Type B pancreatic cell (in vitro differentiated cells): ENCODE measurements around the gene WDR70. TPM values are rescaled to one million over a fixed set of nuclear protein-coding genes. Genes with fewer than 3 reads are reported as not detected.
"Not testable (repeated sequence)": the region's sequence is repeated elsewhere in the genome, so short reads cannot be mapped to it uniquely, and the experiment has no call there.

Experiments used
- DNase-seq: peaks from one replicate; pipeline ENCODE4 v3.0.0; 2021; ENCODE audit warnings: mixed read lengths; ENCODE audit not compliant: unreplicated experiment; ENCODE audit errors: extremely low spot score
- H3K27ac Mint-ChIP-seq: 2 replicates; pipeline ENCODE4 v1.8.0; 2021; ENCODE audit warnings: mild to moderate bottlenecking, mixed read lengths
- H3K27me3 Mint-ChIP-seq: 2 replicates; pipeline ENCODE4 v1.8.0; 2021; ENCODE audit warnings: mixed read lengths
- H3K36me3 Mint-ChIP-seq: 2 replicates; pipeline ENCODE4 v1.8.0; 2021; ENCODE audit warnings: mixed read lengths
- H3K4me1 Mint-ChIP-seq: one replicate; pipeline ENCODE4 v1.8.0; 2021; ENCODE audit warnings: mixed read lengths; ENCODE audit not compliant: unreplicated experiment
- H3K4me3 Mint-ChIP-seq: 2 replicates; pipeline ENCODE4 v1.8.0; 2021; ENCODE audit warnings: mild to moderate bottlenecking, mixed read lengths
- H3K9me3 Mint-ChIP-seq: 2 replicates; pipeline ENCODE4 v1.8.0; 2021; ENCODE audit warnings: mixed read lengths
- total RNA-seq: library from RNA; stranded (reverse); gene quantifications from 2 replicates; pipeline ENCODE4 v1.2.1, GENCODE V29; 2021; ENCODE audit warnings: low replicate concordance
- TF ChIP-seq, protein P1 (sequence below): fragments of 200-600 bp; sonication (generic); conservative IDR thresholded peaks from 2 replicates; pipeline ENCODE4 v1.5.0; 2021; ENCODE audit warnings: antibody characterized with exemption, mild to moderate bottlenecking

Gene WDR70
- total RNA-seq, 1 donor from 2014 or later: 50.2 TPM

- Mint-ChIP-seq H3K27ac (no peak overlapping the region), H3K9me3 (no peaks in the 10 kb centered on the region)
- TF ChIP-seq, protein P1, sequence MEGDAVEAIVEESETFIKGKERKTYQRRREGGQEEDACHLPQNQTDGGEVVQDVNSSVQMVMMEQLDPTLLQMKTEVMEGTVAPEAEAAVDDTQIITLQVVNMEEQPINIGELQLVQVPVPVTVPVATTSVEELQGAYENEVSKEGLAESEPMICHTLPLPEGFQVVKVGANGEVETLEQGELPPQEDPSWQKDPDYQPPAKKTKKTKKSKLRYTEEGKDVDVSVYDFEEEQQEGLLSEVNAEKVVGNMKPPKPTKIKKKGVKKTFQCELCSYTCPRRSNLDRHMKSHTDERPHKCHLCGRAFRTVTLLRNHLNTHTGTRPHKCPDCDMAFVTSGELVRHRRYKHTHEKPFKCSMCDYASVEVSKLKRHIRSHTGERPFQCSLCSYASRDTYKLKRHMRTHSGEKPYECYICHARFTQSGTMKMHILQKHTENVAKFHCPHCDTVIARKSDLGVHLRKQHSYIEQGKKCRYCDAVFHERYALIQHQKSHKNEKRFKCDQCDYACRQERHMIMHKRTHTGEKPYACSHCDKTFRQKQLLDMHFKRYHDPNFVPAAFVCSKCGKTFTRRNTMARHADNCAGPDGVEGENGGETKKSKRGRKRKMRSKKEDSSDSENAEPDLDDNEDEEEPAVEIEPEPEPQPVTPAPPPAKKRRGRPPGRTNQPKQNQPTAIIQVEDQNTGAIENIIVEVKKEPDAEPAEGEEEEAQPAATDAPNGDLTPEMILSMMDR: no peak
These were observed 58.6 kb downstream of the WDR70 start for GRCh38 chr5:37437711-37438110.

GRCh38 chr5:37445783-37446182 lies 66.7 kb downstream of the WDR70 start:
- peaks cover 39% of the 10 kb centered on the region for H3K36me3 Mint-ChIP-seq
- H3K4me1 Mint-ChIP-seq, H3K27ac Mint-ChIP-seq, H3K9me3 Mint-ChIP-seq, DNase-seq, H3K27me3 Mint-ChIP-seq, H3K4me3 Mint-ChIP-seq: not testable (repeated sequence)

More at GRCh38 chr5:37437711-37438110, 58.6 kb downstream of the WDR70 start:
- Mint-ChIP-seq H3K36me3 (peaks cover 7% of the 10 kb centered on the region), H3K4me3 (no peak overlapping the region), H3K4me1 (no peaks in the 10 kb centered on the region), H3K27me3 (no peaks in the 10 kb centered on the region)
- DNase-seq: no peak

GRCh38 chr5:37448941-37449340 lies 69.8 kb downstream of the WDR70 start:
- DNase-seq: no peak
- Mint-ChIP-seq H3K4me1 (no peaks in the 10 kb centered on the region), H3K4me3 (no peak overlapping the region), H3K9me3 (peaks cover 4% of the 10 kb centered on the region), H3K36me3 (peaks cover 47% of the 10 kb centered on the region), H3K27me3 (no peaks in the 10 kb centered on the region), H3K27ac (no peak overlapping the region)
- TF ChIP-seq, protein P1: no peak

- not testable (repeated sequence) for DNase-seq, H3K27ac Mint-ChIP-seq, H3K4me3 Mint-ChIP-seq, H3K9me3 Mint-ChIP-seq, H3K27me3 Mint-ChIP-seq, H3K4me1 Mint-ChIP-seq
- peaks cover 26% of the 10 kb centered on the region for H3K36me3 Mint-ChIP-seq
These were observed 72.9 kb downstream of the WDR70 start for GRCh38 chr5:37451991-37452390.

DNA sequence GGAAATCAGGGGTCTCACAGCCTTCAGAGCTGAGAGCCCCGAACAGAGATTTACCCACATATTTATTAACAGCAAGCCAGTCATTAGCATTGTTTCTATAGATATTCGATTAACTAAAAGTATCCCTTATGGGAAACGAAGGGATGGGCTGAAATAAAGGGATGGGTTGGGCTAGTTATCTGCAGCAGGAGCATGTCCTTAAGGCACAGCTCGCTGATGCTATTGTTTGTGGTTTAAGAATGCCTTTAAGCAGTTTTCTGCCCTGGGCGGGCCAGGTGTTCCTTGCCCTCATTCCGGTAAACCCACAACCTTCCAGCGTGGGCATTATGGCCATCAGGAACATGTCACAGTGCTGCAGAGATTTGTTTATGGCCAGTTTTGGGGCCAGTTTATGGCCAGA lies 74.1 kb downstream of the WDR70 start:
- not testable (repeated sequence) for H3K27ac Mint-ChIP-seq, H3K27me3 Mint-ChIP-seq, H3K4me3 Mint-ChIP-seq, H3K4me1 Mint-ChIP-seq, DNase-seq, H3K9me3 Mint-ChIP-seq
- H3K36me3 Mint-ChIP-seq: peaks cover 18% of the 10 kb centered on the region

GRCh38 chr5:37454402-37455055 lies 75.4 kb downstream of the WDR70 start:
- H3K27me3 Mint-ChIP-seq, H3K27ac Mint-ChIP-seq, H3K4me3 Mint-ChIP-seq, DNase-seq, H3K4me1 Mint-ChIP-seq, H3K9me3 Mint-ChIP-seq: not testable (repeated sequence)
- peaks cover 11% of the 10 kb centered on the region for H3K36me3 Mint-ChIP-seq

- not testable (repeated sequence) for H3K27ac Mint-ChIP-seq, H3K27me3 Mint-ChIP-seq, H3K9me3 Mint-ChIP-seq, DNase-seq, H3K4me3 Mint-ChIP-seq, H3K36me3 Mint-ChIP-seq, H3K4me1 Mint-ChIP-seq
These were observed 84.3 kb downstream of the WDR70 start for GRCh38 chr5:37463191-37464051.

DNA sequence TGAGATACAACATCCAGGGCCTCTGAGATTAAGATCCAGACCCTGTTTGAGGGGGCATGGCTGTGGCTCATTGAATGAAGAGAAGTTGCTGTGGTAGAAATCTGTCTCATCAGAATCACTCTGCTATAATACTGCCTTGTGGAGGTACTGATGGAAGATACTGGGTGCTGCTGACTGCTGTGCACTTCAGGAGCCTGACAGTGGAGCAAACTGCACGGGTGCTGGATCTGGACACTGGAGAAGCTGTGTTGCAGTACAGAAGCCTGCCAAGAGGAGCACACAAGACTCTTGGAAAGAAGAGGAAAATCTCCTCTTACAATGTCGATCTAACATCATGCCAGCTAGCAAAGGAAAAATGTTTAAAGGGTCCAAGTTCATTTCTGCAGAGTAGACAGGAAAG lies 85.5 kb downstream of the WDR70 start:
- not testable (repeated sequence) for H3K9me3 Mint-ChIP-seq, DNase-seq, H3K27ac Mint-ChIP-seq

GRCh38 chr5:37469383-37469782 lies 90.3 kb downstream of the WDR70 start:
- not testable (repeated sequence) for H3K4me1 Mint-ChIP-seq, H3K4me3 Mint-ChIP-seq, H3K36me3 Mint-ChIP-seq, H3K9me3 Mint-ChIP-seq, H3K27me3 Mint-ChIP-seq, DNase-seq, H3K27ac Mint-ChIP-seq

More for the DNA sequence above, 85.5 kb downstream of the WDR70 start:
- H3K4me1 Mint-ChIP-seq, H3K27me3 Mint-ChIP-seq, H3K4me3 Mint-ChIP-seq: not testable (repeated sequence)
- H3K36me3 Mint-ChIP-seq: peaks cover 12% of the 10 kb centered on the region
